Activated naive CD4-positive, alpha-beta T cell treated with Interleukin-2 at 50 U/mL for 16 hours (primary cell): ENCODE data around the gene IL1RL1.

Experiments
- DNase-seq: peaks from one replicate; pipeline ENCODE4 v3.0.0-alpha.2; 2020

IL1RL1 gene

GRCh38 chr2:102383722-102384121, 72.4 kb downstream of the IL1RL1 start:
- no peak for DNase-seq

GRCh38 chr2:102385522-102385921, 74.2 kb downstream of the IL1RL1 start:
- no peak for DNase-seq

- no peak for DNase-seq
These were observed 74.6 kb downstream of the IL1RL1 start for GRCh38 chr2:102386004-102386403.

- DNase-seq = no peak
These were observed 75.6 kb downstream of the IL1RL1 start for GRCh38 chr2:102386867-102387541.

DNA sequence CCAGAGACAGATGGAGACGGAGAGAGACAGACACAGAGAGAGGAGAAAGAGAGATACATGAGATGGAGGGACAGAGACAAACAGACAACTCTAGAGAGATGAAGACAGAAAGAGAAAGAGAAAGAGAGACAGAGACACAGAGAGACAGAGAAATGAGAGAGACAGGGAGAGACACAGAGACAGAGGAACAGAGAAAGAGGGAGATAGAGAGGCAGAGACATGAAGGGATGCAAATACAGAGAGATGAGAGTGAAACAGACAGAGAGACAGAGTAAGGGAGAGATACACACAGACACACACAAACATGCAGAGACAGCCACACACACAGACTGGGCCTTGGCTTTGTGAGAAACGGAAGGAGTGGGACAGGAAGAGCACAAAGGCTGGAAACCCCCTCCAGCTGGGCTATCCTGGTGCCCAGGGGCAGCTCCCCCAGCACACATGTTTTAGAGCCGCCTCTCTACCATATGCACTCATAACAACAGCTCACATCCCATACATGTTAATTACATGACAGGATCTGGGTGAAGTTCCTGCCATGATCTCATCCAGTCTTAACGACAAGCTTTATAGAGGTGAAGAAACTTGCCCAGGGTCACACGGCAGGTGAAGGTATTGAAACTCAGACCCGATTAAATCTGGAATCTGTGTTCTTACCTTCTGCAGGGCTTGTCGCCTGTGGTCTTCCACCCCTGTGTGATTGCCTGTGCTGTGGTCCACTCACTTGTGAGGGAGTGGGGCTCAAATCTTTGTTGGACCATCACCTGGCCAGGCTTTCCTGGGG, 76.6 kb downstream of the IL1RL1 start:
- no peak for DNase-seq

DNA sequence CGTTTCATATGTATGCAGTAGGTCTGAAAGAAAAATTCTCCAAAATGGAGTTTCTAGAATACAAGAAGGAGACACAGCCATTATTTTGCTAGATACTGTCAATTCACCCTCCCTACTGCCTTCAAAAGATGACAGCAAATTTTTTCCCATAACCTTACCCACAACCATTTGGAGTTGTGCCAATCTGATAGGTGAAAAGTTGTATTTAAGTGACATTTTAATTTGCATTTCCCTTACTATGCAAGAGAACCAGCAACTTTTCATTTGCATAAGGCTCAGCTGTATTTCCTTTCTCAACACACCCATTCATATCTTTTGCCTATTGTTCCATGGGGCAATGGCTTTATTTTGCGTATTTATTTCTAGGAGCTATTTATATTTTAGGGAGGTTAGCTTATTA, 80.2 kb downstream of the IL1RL1 start:
- no peak for DNase-seq

- no peak for DNase-seq
These were observed 80.7 kb downstream of the IL1RL1 start for GRCh38 chr2:102392096-102392495.

GRCh38 chr2:102392942-102393341, 81.6 kb downstream of the IL1RL1 start:
- no peak for DNase-seq

DNA sequence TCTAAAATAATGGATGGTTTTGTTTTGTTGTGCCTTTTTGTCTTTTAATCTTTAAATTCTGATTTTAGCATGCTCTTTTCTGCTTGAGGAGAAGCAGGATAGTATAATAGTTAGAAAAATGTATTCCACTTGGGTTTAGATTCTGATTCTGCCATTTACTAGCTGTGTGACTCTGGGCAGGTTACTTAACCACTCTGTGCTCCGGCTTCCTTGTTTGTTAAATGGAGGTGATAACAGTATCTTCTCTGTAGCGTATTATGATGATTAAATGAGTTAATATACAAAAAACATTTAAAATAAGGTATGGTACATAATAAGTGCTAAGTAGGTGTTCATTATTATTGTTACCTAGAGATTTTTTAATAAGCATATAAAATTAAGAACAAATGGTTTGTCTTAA, 84.6 kb downstream of the IL1RL1 start:
- no peak for DNase-seq

DNA sequence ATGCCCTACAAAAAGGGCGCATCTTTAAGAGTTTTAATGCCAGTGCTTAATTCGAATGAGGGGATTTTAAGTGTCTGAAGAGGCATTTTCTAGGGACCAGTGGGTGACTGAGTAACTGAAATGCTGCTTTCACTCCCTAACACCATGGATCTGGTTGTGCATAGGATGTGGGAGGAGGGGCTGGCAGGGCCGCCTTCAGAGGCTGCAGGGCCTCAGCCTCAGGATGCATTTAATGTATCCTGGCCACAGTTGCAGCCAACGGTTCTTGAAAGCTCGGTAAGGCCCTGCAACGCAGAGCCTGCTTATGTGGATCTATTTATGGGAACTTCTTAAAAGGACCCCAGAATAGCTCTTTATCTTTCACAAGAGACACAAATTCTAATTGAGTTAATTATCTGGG, 85.8 kb downstream of the IL1RL1 start:
- DNase-seq = no peak

DNA sequence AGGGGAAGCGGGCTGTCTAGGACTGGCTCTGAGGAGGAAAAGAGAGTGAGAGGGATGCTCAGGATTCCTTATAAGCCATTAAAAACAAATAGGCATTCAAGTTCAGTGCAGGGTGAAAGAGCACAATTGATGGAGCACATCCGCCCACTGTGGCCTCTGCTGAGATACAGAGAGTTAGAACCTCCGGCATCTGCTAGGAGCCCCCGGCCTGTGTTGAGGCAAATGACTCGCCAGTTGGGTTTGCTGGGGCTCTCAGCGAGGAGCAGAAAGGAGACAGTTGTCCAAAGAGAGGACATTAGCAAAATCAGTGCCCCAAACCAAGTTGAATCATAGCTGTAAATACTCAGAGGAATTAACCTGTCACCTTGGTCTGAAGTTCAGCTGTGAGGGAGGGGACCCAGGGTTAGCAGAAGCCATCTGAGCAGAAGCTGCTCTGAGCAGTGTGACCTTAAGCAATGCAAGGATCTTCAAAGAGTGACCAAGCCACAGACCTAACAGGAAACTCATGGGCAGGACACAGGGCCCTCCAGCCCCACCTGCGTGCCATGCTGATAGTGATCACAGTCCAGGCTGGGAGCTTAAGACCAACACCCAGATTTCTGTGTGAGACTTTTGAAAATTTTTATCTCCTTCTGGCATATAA, 88.3 kb downstream of the IL1RL1 start:
- no peak for DNase-seq

GRCh38 chr2:102401456-102401855, 90.1 kb downstream of the IL1RL1 start:
- no peak for DNase-seq
